Ishikawa (cell line): Measurements from ENCODE around the gene GPAT3.

Experiments
- CEBPB ChIP-seq: IDR thresholded peaks from 2 replicates; pipeline ENCODE4 v1.6.1; 2012
- CREB1 ChIP-seq: IDR thresholded peaks from 2 replicates; pipeline ENCODE4 v1.6.1; 2012; ENCODE audit warnings: low read depth
- EGR1 ChIP-seq: IDR thresholded peaks from 2 replicates; pipeline ENCODE4 v1.6.1; 2012
- EP300 ChIP-seq: IDR thresholded peaks from 2 replicates; pipeline ENCODE4 v1.6.1; 2012; ENCODE audit warnings: borderline replicate concordance
- FOXM1 ChIP-seq: IDR thresholded peaks from 2 replicates; pipeline ENCODE4 v1.6.1; 2012; ENCODE audit warnings: low read depth, borderline replicate concordance
- MAX ChIP-seq: IDR thresholded peaks from 2 replicates; pipeline ENCODE4 v1.6.1; 2012
- NFIC ChIP-seq: IDR thresholded peaks from 2 replicates; pipeline ENCODE4 v1.6.1; 2012
- RAD21 ChIP-seq: IDR thresholded peaks from 2 replicates; pipeline ENCODE4 v1.6.1; 2012; ENCODE audit warnings: low read depth
- REST ChIP-seq: IDR thresholded peaks from 2 replicates; pipeline ENCODE4 v1.6.1; 2012; ENCODE audit warnings: low read depth, mild to moderate bottlenecking
- TAF1 ChIP-seq: IDR thresholded peaks from 2 replicates; pipeline ENCODE4 v1.6.1; 2012; ENCODE audit warnings: low read depth, mild to moderate bottlenecking
- TCF12 ChIP-seq: IDR thresholded peaks from 2 replicates; pipeline ENCODE4 v1.6.1; 2012; ENCODE audit warnings: low read depth
- TEAD4 ChIP-seq: IDR thresholded peaks from 2 replicates; pipeline ENCODE4 v1.6.1; 2012
- USF1 ChIP-seq: IDR thresholded peaks from 2 replicates; pipeline ENCODE4 v1.6.1; 2012
- YY1 ChIP-seq: IDR thresholded peaks from 2 replicates; pipeline ENCODE4 v1.6.1; 2012; ENCODE audit warnings: low read depth
- ZBTB7A ChIP-seq: IDR thresholded peaks from 2 replicates; pipeline ENCODE4 v1.6.1; 2012; ENCODE audit warnings: low read depth

Gene GPAT3

GRCh38 chr4:83636930-83637329, 101.0 kb downstream of the GPAT3 start:
- TF ChIP-seq NFIC: no peak
- TF ChIP-seq RAD21: no peak
- TF ChIP-seq REST: no peak
- no peak for TF ChIP-seq CREB1
- no peak for TF ChIP-seq YY1
- TF ChIP-seq TEAD4: no peak
- no peak for TF ChIP-seq CEBPB
- no peak for TF ChIP-seq MAX
- no peak for TF ChIP-seq USF1
- no peak for TF ChIP-seq TCF12
- no peak for TF ChIP-seq FOXM1
- TF ChIP-seq TAF1: no peak
- TF ChIP-seq EGR1: no peak
- no peak for TF ChIP-seq EP300
- no peak for TF ChIP-seq ZBTB7A

GRCh38 chr4:83639849-83640493, 104.1 kb downstream of the GPAT3 start:
- TF ChIP-seq ZBTB7A: no peak
- TF ChIP-seq YY1: no peak
- no peak for TF ChIP-seq REST
- TF ChIP-seq TCF12: no peak
- no peak for TF ChIP-seq EGR1
- TF ChIP-seq TEAD4: no peak
- no peak for TF ChIP-seq TAF1
- TF ChIP-seq CREB1: no peak
- TF ChIP-seq EP300: no peak
- TF ChIP-seq FOXM1: no peak
- peak; percentile 52 for TF ChIP-seq CEBPB
- TF ChIP-seq RAD21: peak; percentile 97
- TF ChIP-seq MAX: no peak
- TF ChIP-seq USF1: no peak

- no peak for TF ChIP-seq FOXM1
- TF ChIP-seq REST: no peak
- no peak for TF ChIP-seq TAF1
- TF ChIP-seq EP300: no peak
- TF ChIP-seq YY1: no peak
- TF ChIP-seq CREB1: no peak
- no peak for TF ChIP-seq CEBPB
- no peak for TF ChIP-seq NFIC
- no peak for TF ChIP-seq TEAD4
- no peak for TF ChIP-seq ZBTB7A
- no peak for TF ChIP-seq TCF12
- TF ChIP-seq RAD21: no peak
- no peak for TF ChIP-seq EGR1
These were observed 107.1 kb downstream of the GPAT3 start for GRCh38 chr4:83643036-83643435.
